RWPE2 (cell line): ENCODE data around the gene AP5S1.

ENCODE experiments used
- ATAC-seq: fragments of 200-7000 bp; cut with Tn5 transposase; 3 replicates; pipeline ENCODE4 v1.9.1; 2021; ENCODE audit warnings: low read depth
- DNase-seq: peaks from one replicate; pipeline ENCODE4 v3.0.0-alpha.2; 2020; ENCODE audit warnings: low spot score
- H3K27ac ChIP-seq: fragments of 450-650 bp; 2 replicates; pipeline ENCODE4 v1.5.1; 2017; ENCODE audit warnings: mild to moderate bottlenecking; ENCODE audit not compliant: poor library complexity, severe bottlenecking
- H3K27me3 ChIP-seq: fragments of 250-450 bp; sonication (Bioruptor Pico); 2 replicates; pipeline ENCODE4 v1.5.1; 2021; ENCODE audit warnings: mild to moderate bottlenecking, moderate library complexity; ENCODE audit not compliant: insufficient read depth, poor library complexity, severe bottlenecking
- H3K36me3 ChIP-seq: fragments of 250-450 bp; sonication (Bioruptor Pico); 2 replicates; pipeline ENCODE4 v1.5.1; 2020; ENCODE audit warnings: low read depth, mild to moderate bottlenecking, moderate library complexity
- H3K4me1 ChIP-seq: fragments of 250-450 bp; sonication (Bioruptor Pico); 2 replicates; pipeline ENCODE4 v1.5.1; 2021; ENCODE audit warnings: mild to moderate bottlenecking, moderate library complexity; ENCODE audit not compliant: insufficient read depth, poor library complexity, severe bottlenecking
- H3K4me3 ChIP-seq: fragments of 250-450 bp; sonication (Bioruptor Pico); 2 replicates; pipeline ENCODE4 v1.5.1; 2021; ENCODE audit warnings: mild to moderate bottlenecking, moderate library complexity; ENCODE audit not compliant: severe bottlenecking
- H3K9me3 ChIP-seq: fragments of 250-450 bp; sonication (Bioruptor Pico); 2 replicates; pipeline ENCODE4 v1.5.1; 2021; ENCODE audit warnings: mild to moderate bottlenecking, moderate library complexity; ENCODE audit not compliant: severe bottlenecking
- CTCF ChIP-seq: fragments of 450-650 bp; IDR thresholded peaks from one replicate; pipeline ENCODE4 v1.5.1; 2017; ENCODE audit warnings: mild to moderate bottlenecking, moderate library complexity; ENCODE audit not compliant: poor library complexity, severe bottlenecking

The AP5S1 gene

GRCh38 chr20:3803289-3803688 is 17.1 kb upstream of the AP5S1 start:
- peaks cover 82% of the 10 kb centered on the region for H3K36me3 ChIP-seq
- H3K4me1 ChIP-seq = peaks cover 44% of the 10 kb centered on the region
- DNase-seq = no peak
- peak overlapping the region; percentile 99 for H3K27ac ChIP-seq
- H3K9me3 ChIP-seq = no peaks in the 10 kb centered on the region
- H3K4me3 ChIP-seq = no peak overlapping the region
- H3K27me3 ChIP-seq = no peaks in the 10 kb centered on the region
- no peak for ATAC-seq
- no peak for TF ChIP-seq CTCF

- ATAC-seq (no peak), DNase-seq (no peak)
- Histone ChIP-seq H3K9me3 (no peaks in the 10 kb centered on the region), H3K4me3 (no peak overlapping the region), H3K36me3 (peaks cover 76% of the 10 kb centered on the region), H3K27ac (peak overlapping the region; percentile 99), H3K4me1 (peaks cover 41% of the 10 kb centered on the region), H3K27me3 (no peaks in the 10 kb centered on the region)
- no peak for TF ChIP-seq CTCF
These were observed 16.5 kb upstream of the AP5S1 start for GRCh38 chr20:3803854-3804253.

GRCh38 chr20:3804254-3804751 is 16.0 kb upstream of the AP5S1 start:
- no peaks in the 10 kb centered on the region for H3K9me3 ChIP-seq
- DNase-seq = no peak
- H3K4me3 ChIP-seq = no peak overlapping the region
- H3K27me3 ChIP-seq = no peaks in the 10 kb centered on the region
- peaks cover 40% of the 10 kb centered on the region for H3K4me1 ChIP-seq
- ATAC-seq = no peak; the same call in 2 of the 3 replicates
- TF ChIP-seq CTCF = no peak
- H3K27ac ChIP-seq = peak overlapping the region; percentile 99
- H3K36me3 ChIP-seq = peaks cover 72% of the 10 kb centered on the region

GRCh38 chr20:3804781-3805180 is 15.6 kb upstream of the AP5S1 start:
- Histone ChIP-seq H3K36me3 (peaks cover 67% of the 10 kb centered on the region), H3K4me3 (no peak overlapping the region), H3K27ac (peak overlapping the region; percentile 99), H3K27me3 (no peaks in the 10 kb centered on the region), H3K9me3 (no peaks in the 10 kb centered on the region), H3K4me1 (peaks cover 40% of the 10 kb centered on the region)
- DNase-seq (no peak), ATAC-seq (no peak)
- no peak for TF ChIP-seq CTCF

- H3K4me1 ChIP-seq = peaks cover 58% of the 10 kb centered on the region
These were observed 11.8 kb upstream of the AP5S1 start for GRCh38 chr20:3808544-3808943.

More at GRCh38 chr20:3808544-3808943, 11.8 kb upstream of the AP5S1 start:
- no peak overlapping the region for H3K4me3 ChIP-seq
- no peaks in the 10 kb centered on the region for H3K27me3 ChIP-seq
- H3K36me3 ChIP-seq = peaks cover 29% of the 10 kb centered on the region
- ATAC-seq = no peak
- no peak for DNase-seq
- H3K9me3 ChIP-seq = no peaks in the 10 kb centered on the region
- H3K27ac ChIP-seq = peak overlapping the region; percentile 99
- no peak for TF ChIP-seq CTCF
